Measurements from ENCODE around the gene ZNF726.

Gene ZNF726

GRCh38 chr19:23901360-23901759, 13.3 kb upstream of the ZNF726 start:
- Histone ChIP-seq H3K27me3 (ENCODE audit: control insufficient read depth, low read length) (no peaks in the 10 kb centered on the region), H3F3A (ENCODE audit: control insufficient read depth, insufficient read depth) (no peaks in the 10 kb centered on the region), H3K36me3 (ENCODE audit: control insufficient read depth, low read length) (no peaks in the 10 kb centered on the region), H3K79me2 (ENCODE audit: control insufficient read depth, low read length) (no peaks in the 10 kb centered on the region), H3K4me3 (ENCODE audit: low read length) (no peak overlapping the region), H3K4me1 (ENCODE audit: control insufficient read depth, low read length) (no peaks in the 10 kb centered on the region), H3K4me2 (ENCODE audit: low read length) (no peak overlapping the region), H3K9me3 (ENCODE audit: control insufficient read depth, insufficient read depth, low read length) (peaks cover 16% of the 10 kb centered on the region; the same call in 1 of the 2 replicates), H3K27ac (ENCODE audit: low read depth, low read length) (no peak overlapping the region), H3K9me2 (replicated peaks; ENCODE audit: control insufficient read depth, low read length) (no peaks in the 10 kb centered on the region), H4K20me1 (ENCODE audit: control insufficient read depth, insufficient read depth, low read depth, low read length) (no peaks in the 10 kb centered on the region)
- TF ChIP-seq EZH2phosphoT487 (IDR thresholded peaks at IDR 0.05; ENCODE audit: borderline replicate concordance, low read length) (no peak), CTCF (IDR thresholded peaks at IDR 0.05; ENCODE audit: low read depth, low read length, poor library complexity, severe bottlenecking) (no peak)

- H3K9me3 ChIP-seq (ENCODE audit: control insufficient read depth, insufficient read depth, low read length), result peaks cover 12% of the 10 kb centered on the region; the same call in 1 of the 2 replicates
These were observed 10.3 kb upstream of the ZNF726 start for GRCh38 chr19:23904406-23904805.

GRCh38 chr19:23905771-23906170, 8.9 kb upstream of the ZNF726 start:
- H3K9me2 ChIP-seq (replicated peaks; ENCODE audit: control insufficient read depth, low read length), result no peaks in the 10 kb centered on the region
- no peaks in the 10 kb centered on the region for H3K4me1 ChIP-seq (ENCODE audit: control insufficient read depth, low read length)
- H3K27ac ChIP-seq (ENCODE audit: low read depth, low read length), result no peak overlapping the region
- H3K79me2 ChIP-seq (ENCODE audit: control insufficient read depth, low read length), result no peaks in the 10 kb centered on the region
- TF ChIP-seq EZH2phosphoT487 (IDR thresholded peaks at IDR 0.05; ENCODE audit: borderline replicate concordance, low read length) (no peak), CTCF (IDR thresholded peaks at IDR 0.05; ENCODE audit: low read depth, low read length, poor library complexity, severe bottlenecking) (no peak)
- H3K36me3 ChIP-seq (ENCODE audit: control insufficient read depth, low read length), result no peaks in the 10 kb centered on the region
- H3K27me3 ChIP-seq (ENCODE audit: control insufficient read depth, low read length), result no peaks in the 10 kb centered on the region
- no peaks in the 10 kb centered on the region for H4K20me1 ChIP-seq (ENCODE audit: control insufficient read depth, insufficient read depth, low read depth, low read length)
- peaks cover 12% of the 10 kb centered on the region; the same call in 1 of the 2 replicates for H3K9me3 ChIP-seq (ENCODE audit: control insufficient read depth, insufficient read depth, low read length)
- no peak overlapping the region for H3K4me3 ChIP-seq (ENCODE audit: low read length)
- H3K4me2 ChIP-seq (ENCODE audit: low read length), result no peak overlapping the region
- no peaks in the 10 kb centered on the region for H3F3A ChIP-seq (ENCODE audit: control insufficient read depth, insufficient read depth)

More at GRCh38 chr19:23904406-23904805, 10.3 kb upstream of the ZNF726 start:
- Histone ChIP-seq H4K20me1 (ENCODE audit: control insufficient read depth, insufficient read depth, low read depth, low read length) (no peaks in the 10 kb centered on the region), H3K4me1 (ENCODE audit: control insufficient read depth, low read length) (no peaks in the 10 kb centered on the region), H3K36me3 (ENCODE audit: control insufficient read depth, low read length) (no peaks in the 10 kb centered on the region), H3K79me2 (ENCODE audit: control insufficient read depth, low read length) (no peaks in the 10 kb centered on the region), H3K27me3 (ENCODE audit: control insufficient read depth, low read length) (no peaks in the 10 kb centered on the region), H3K27ac (ENCODE audit: low read depth, low read length) (no peak overlapping the region), H3K4me2 (ENCODE audit: low read length) (no peak overlapping the region), H3F3A (ENCODE audit: control insufficient read depth, insufficient read depth) (no peaks in the 10 kb centered on the region), H3K4me3 (ENCODE audit: low read length) (no peak overlapping the region), H3K9me2 (replicated peaks; ENCODE audit: control insufficient read depth, low read length) (no peaks in the 10 kb centered on the region)
- no peak for TF ChIP-seq EZH2phosphoT487 (IDR thresholded peaks at IDR 0.05; ENCODE audit: borderline replicate concordance, low read length)
- TF ChIP-seq CTCF (IDR thresholded peaks at IDR 0.05; ENCODE audit: low read depth, low read length, poor library complexity, severe bottlenecking), result no peak

Measured in DOHH2 (cell line).